ENCODE measurements around the gene DSCAML1.

Gene DSCAML1

GRCh38 chr11:117693344-117693743 is 103.7 kb downstream of the DSCAML1 start:
- no peak for TF ChIP-seq POU2F2 (IDR thresholded peaks at IDR 0.05; ENCODE audit: low read depth, low read length)
- TF ChIP-seq SPI1 (IDR thresholded peaks at IDR 0.05; ENCODE audit: low read depth, low read length) = no peak
- no peak for TF ChIP-seq PAX5 (IDR thresholded peaks at IDR 0.05; ENCODE audit: insufficient read depth, low read length, severe bottlenecking)
- no peak for TF ChIP-seq POLR2AphosphoS5 (IDR thresholded peaks at IDR 0.05; ENCODE audit: low read depth, low read length)
- no peak for TF ChIP-seq POLR2A (IDR thresholded peaks at IDR 0.05; ENCODE audit: low read depth, low read length)
- no peak for TF ChIP-seq TAF1 (IDR thresholded peaks at IDR 0.05; ENCODE audit: low read depth, low read length)
- FAIRE-seq (no peak), DNase-seq (ENCODE audit: insufficient read length, low spot score) (no peak)

DNA sequence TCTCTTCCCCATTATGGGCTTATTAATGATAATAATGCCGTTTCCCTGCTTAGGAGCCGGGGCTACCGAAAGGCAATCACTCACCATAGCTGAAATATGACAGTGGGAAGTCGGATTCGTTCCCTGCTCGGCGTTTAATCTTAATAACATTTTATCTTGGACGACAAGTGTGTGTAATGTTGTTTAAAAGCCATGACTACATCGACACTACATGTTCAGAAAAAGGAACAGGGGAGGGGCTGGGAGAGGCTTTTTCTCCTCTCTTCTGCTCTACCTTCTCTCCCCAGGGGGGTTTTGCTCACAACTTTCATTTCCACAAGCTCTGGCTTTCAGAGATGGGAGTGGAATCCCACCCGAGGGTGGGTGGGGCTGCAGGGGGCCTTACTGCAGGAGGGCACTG is 105.5 kb downstream of the DSCAML1 start:
- TF ChIP-seq PAX5 (IDR thresholded peaks at IDR 0.05; ENCODE audit: insufficient read depth, low read length, severe bottlenecking) (no peak), TAF1 (IDR thresholded peaks at IDR 0.05; ENCODE audit: low read depth, low read length) (no peak), SPI1 (IDR thresholded peaks at IDR 0.05; ENCODE audit: low read depth, low read length) (no peak), POLR2A (IDR thresholded peaks at IDR 0.05; ENCODE audit: low read depth, low read length) (no peak)
- FAIRE-seq (no peak), DNase-seq (ENCODE audit: insufficient read length, low spot score) (no peak)

- FAIRE-seq (no peak), DNase-seq (ENCODE audit: insufficient read length, low spot score) (no peak)
- TF ChIP-seq POU2F2 (IDR thresholded peaks at IDR 0.05; ENCODE audit: low read depth, low read length) (no peak), TAF1 (IDR thresholded peaks at IDR 0.05; ENCODE audit: low read depth, low read length) (no peak), SPI1 (IDR thresholded peaks at IDR 0.05; ENCODE audit: low read depth, low read length) (no peak), POLR2AphosphoS5 (IDR thresholded peaks at IDR 0.05; ENCODE audit: low read depth, low read length) (no peak), POLR2A (IDR thresholded peaks at IDR 0.05; ENCODE audit: low read depth, low read length) (no peak), PAX5 (IDR thresholded peaks at IDR 0.05; ENCODE audit: insufficient read depth, low read length, severe bottlenecking) (no peak)
Measured at GRCh38 chr11:117691218-117691514, 105.8 kb downstream of the DSCAML1 start.

- FAIRE-seq (no peak), DNase-seq (ENCODE audit: insufficient read length, low spot score) (no peak)
- TF ChIP-seq SPI1 (IDR thresholded peaks at IDR 0.05; ENCODE audit: low read depth, low read length) (no peak), POLR2AphosphoS5 (IDR thresholded peaks at IDR 0.05; ENCODE audit: low read depth, low read length) (no peak), PAX5 (IDR thresholded peaks at IDR 0.05; ENCODE audit: insufficient read depth, low read length, severe bottlenecking) (no peak), POU2F2 (IDR thresholded peaks at IDR 0.05; ENCODE audit: low read depth, low read length) (no peak), TAF1 (IDR thresholded peaks at IDR 0.05; ENCODE audit: low read depth, low read length) (no peak), POLR2A (IDR thresholded peaks at IDR 0.05; ENCODE audit: low read depth, low read length) (no peak)
Measured at GRCh38 chr11:117690484-117691217, 106.4 kb downstream of the DSCAML1 start.

- DNase-seq (ENCODE audit: insufficient read length, low spot score) = no peak
- no peak for TF ChIP-seq POU2F2 (IDR thresholded peaks at IDR 0.05; ENCODE audit: low read depth, low read length)
- TF ChIP-seq TAF1 (IDR thresholded peaks at IDR 0.05; ENCODE audit: low read depth, low read length) = no peak
- no peak for TF ChIP-seq POLR2A (IDR thresholded peaks at IDR 0.05; ENCODE audit: low read depth, low read length)
- TF ChIP-seq PAX5 (IDR thresholded peaks at IDR 0.05; ENCODE audit: insufficient read depth, low read length, severe bottlenecking) = no peak
- TF ChIP-seq POLR2AphosphoS5 (IDR thresholded peaks at IDR 0.05; ENCODE audit: low read depth, low read length) = no peak
- TF ChIP-seq SPI1 (IDR thresholded peaks at IDR 0.05; ENCODE audit: low read depth, low read length) = no peak
- no peak for FAIRE-seq
Measured at GRCh38 chr11:117688255-117688797, 108.7 kb downstream of the DSCAML1 start.

DNA sequence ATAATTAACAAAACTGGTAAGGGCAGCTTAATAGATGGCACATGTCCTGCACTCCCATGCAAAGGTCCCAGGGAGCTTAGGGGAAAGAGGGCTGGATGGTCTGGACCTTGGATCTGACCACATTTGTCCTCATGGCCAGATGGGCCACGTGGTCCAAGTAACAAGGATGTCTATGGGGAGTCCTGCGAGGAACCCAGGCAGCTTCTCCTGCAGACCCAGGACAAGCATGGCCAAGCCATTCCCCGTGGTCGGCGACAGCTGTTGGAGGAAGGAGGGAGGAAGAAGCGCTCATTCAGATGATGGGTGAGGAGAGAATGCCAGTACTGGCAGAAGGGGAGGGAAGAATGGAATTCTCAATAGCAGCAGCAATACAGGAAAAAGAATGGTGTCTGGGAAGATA is 109.2 kb downstream of the DSCAML1 start:
- no peak for FAIRE-seq
- no peak for DNase-seq (ENCODE audit: insufficient read length, low spot score)
- TF ChIP-seq POLR2AphosphoS5 (IDR thresholded peaks at IDR 0.05; ENCODE audit: low read depth, low read length) = no peak
- no peak for TF ChIP-seq PAX5 (IDR thresholded peaks at IDR 0.05; ENCODE audit: insufficient read depth, low read length, severe bottlenecking)
- TF ChIP-seq POLR2A (IDR thresholded peaks at IDR 0.05; ENCODE audit: low read depth, low read length) = no peak
- TF ChIP-seq POU2F2 (IDR thresholded peaks at IDR 0.05; ENCODE audit: low read depth, low read length) = no peak
- TF ChIP-seq TAF1 (IDR thresholded peaks at IDR 0.05; ENCODE audit: low read depth, low read length) = no peak
- TF ChIP-seq SPI1 (IDR thresholded peaks at IDR 0.05; ENCODE audit: low read depth, low read length) = no peak

DNA sequence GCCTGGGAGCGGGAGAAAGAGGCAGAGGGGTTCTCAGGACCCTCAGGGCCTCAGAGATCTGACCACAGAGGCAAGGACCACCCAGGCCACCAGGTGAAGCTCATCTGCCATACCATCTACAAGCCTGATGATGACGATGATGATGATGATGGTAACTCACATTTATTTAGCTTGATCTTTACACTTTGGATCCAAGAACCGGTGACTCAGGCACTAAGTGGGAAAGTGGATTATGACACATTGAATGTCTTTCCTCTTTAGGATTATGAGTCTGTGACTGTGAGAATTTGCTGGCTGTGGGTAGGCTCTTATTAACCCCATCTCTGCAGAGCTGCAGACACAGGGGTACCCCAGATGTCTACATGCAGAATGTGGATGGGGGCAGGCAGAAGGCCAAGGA is 110.3 kb downstream of the DSCAML1 start:
- TF ChIP-seq TAF1 (IDR thresholded peaks at IDR 0.05; ENCODE audit: low read depth, low read length) (no peak), POLR2AphosphoS5 (IDR thresholded peaks at IDR 0.05; ENCODE audit: low read depth, low read length) (no peak), PAX5 (IDR thresholded peaks at IDR 0.05; ENCODE audit: insufficient read depth, low read length, severe bottlenecking) (no peak), POU2F2 (IDR thresholded peaks at IDR 0.05; ENCODE audit: low read depth, low read length) (no peak), SPI1 (IDR thresholded peaks at IDR 0.05; ENCODE audit: low read depth, low read length) (no peak), POLR2A (IDR thresholded peaks at IDR 0.05; ENCODE audit: low read depth, low read length) (no peak)
- FAIRE-seq (no peak), DNase-seq (ENCODE audit: insufficient read length, low spot score) (no peak)

DNA sequence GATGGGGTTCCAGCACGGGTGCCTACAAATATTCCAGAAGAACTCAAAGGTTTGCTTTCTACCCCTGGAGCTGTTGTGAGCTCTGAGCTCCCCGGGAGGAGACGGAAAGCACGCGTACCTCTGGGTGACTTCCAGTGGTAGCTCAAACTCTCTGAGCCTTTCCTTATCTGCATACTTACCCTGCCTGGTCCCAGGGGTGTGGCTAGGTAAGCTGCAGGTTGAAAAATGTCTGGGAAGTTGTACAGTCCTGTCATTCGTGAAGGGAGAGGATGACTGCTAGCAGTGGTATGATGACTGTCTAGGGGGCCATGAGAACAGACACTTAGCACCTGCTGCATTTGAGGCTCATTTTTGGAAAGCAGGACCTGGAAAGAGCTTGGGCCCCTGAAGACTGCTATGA is 111.5 kb downstream of the DSCAML1 start:
- DNase-seq (ENCODE audit: insufficient read length, low spot score) = no peak
- no peak for FAIRE-seq
- TF ChIP-seq PAX5 (IDR thresholded peaks at IDR 0.05; ENCODE audit: insufficient read depth, low read length, severe bottlenecking) = no peak
- TF ChIP-seq POU2F2 (IDR thresholded peaks at IDR 0.05; ENCODE audit: low read depth, low read length) = no peak
- no peak for TF ChIP-seq POLR2AphosphoS5 (IDR thresholded peaks at IDR 0.05; ENCODE audit: low read depth, low read length)
- TF ChIP-seq POLR2A (IDR thresholded peaks at IDR 0.05; ENCODE audit: low read depth, low read length) = no peak
- no peak for TF ChIP-seq TAF1 (IDR thresholded peaks at IDR 0.05; ENCODE audit: low read depth, low read length)
- TF ChIP-seq SPI1 (IDR thresholded peaks at IDR 0.05; ENCODE audit: low read depth, low read length) = no peak

- FAIRE-seq = no peak
- no peak for TF ChIP-seq TAF1 (IDR thresholded peaks at IDR 0.05; ENCODE audit: low read depth, low read length)
- no peak for TF ChIP-seq SPI1 (IDR thresholded peaks at IDR 0.05; ENCODE audit: low read depth, low read length)
- TF ChIP-seq POLR2AphosphoS5 (IDR thresholded peaks at IDR 0.05; ENCODE audit: low read depth, low read length) = no peak
- TF ChIP-seq POLR2A (IDR thresholded peaks at IDR 0.05; ENCODE audit: low read depth, low read length) = no peak
- TF ChIP-seq POU2F2 (IDR thresholded peaks at IDR 0.05; ENCODE audit: low read depth, low read length) = no peak
- TF ChIP-seq PAX5 (IDR thresholded peaks at IDR 0.05; ENCODE audit: insufficient read depth, low read length, severe bottlenecking) = no peak
- no peak for DNase-seq (ENCODE audit: insufficient read length, low spot score)
Measured at GRCh38 chr11:117684731-117685130, 112.3 kb downstream of the DSCAML1 start.

Data from GM12891 (cell line).